Mucosa of stomach (tissue), 1 donor: ENCODE measurements around the gene TMEM139.
A peak's percentile ranks its signal among the peaks of the same experiment; 100 is the strongest.
"Not testable (repeated sequence)": the region's sequence is repeated elsewhere in the genome, so short reads cannot be mapped to it uniquely, and the experiment has no call there.

Source experiments
- H3K27me3 ChIP-seq: one replicate; pipeline ENCODE4 v1.7.0; 2013; ENCODE audit warnings: mild to moderate bottlenecking, low read length; ENCODE audit not compliant: control insufficient read depth, insufficient read depth
- H3K36me3 ChIP-seq: one replicate; pipeline ENCODE4 v1.7.0; 2013; ENCODE audit warnings: low read length; ENCODE audit not compliant: control insufficient read depth, insufficient read depth
- H3K4me1 ChIP-seq: one replicate; pipeline ENCODE4 v1.7.0; 2013; ENCODE audit warnings: mild to moderate bottlenecking, low read length; ENCODE audit not compliant: control insufficient read depth, insufficient read depth
- H3K4me3 ChIP-seq: one replicate; pipeline ENCODE4 v1.7.0; 2013; ENCODE audit warnings: low read length
- H3K9ac ChIP-seq: one replicate; pipeline ENCODE4 v1.7.0; 2013; ENCODE audit warnings: mild to moderate bottlenecking, low read length, moderate library complexity
- H3K9me3 ChIP-seq: one replicate; pipeline ENCODE4 v1.7.0; 2013; ENCODE audit warnings: mild to moderate bottlenecking, low read length, moderate library complexity; ENCODE audit not compliant: control insufficient read depth
- donor health status: Pancreatic carcinoma.

Gene TMEM139

GRCh38 chr7:143263266-143264195 is 21.2 kb upstream of the TMEM139 start, which contains the start of gene GSTK1:
Gene GSTK1, plus strand, starts transcription at chr7:143263441. Its CDS starts 73 bp downstream, at chr7:143263514.
- peaks cover 28% of the 10 kb centered on the region for H3K4me1 ChIP-seq
- no peaks in the 10 kb centered on the region for H3K9me3 ChIP-seq
- peak within 1 kb of the TSS; percentile 76 for H3K4me3 ChIP-seq
- H3K27me3 ChIP-seq: no peaks in the 10 kb centered on the region
- peak within 1 kb of the TSS; percentile 74 for H3K9ac ChIP-seq
- peaks cover 13% of the 10 kb centered on the region for H3K36me3 ChIP-seq

GRCh38 chr7:143264196-143264568 is 20.6 kb upstream of the TMEM139 start:
- H3K27me3 ChIP-seq, H3K9me3 ChIP-seq: not testable (repeated sequence)
- peak overlapping the region; percentile 76 for H3K4me3 ChIP-seq
- peak overlapping the region; percentile 74 for H3K9ac ChIP-seq
- H3K36me3 ChIP-seq: peaks cover 13% of the 10 kb centered on the region
- H3K4me1 ChIP-seq: peaks cover 22% of the 10 kb centered on the region

- Histone ChIP-seq H3K9me3 (no peaks in the 10 kb centered on the region), H3K9ac (no peak overlapping the region), H3K27me3 (no peaks in the 10 kb centered on the region), H3K4me1 (peaks cover 15% of the 10 kb centered on the region), H3K36me3 (peaks cover 13% of the 10 kb centered on the region), H3K4me3 (no peak overlapping the region)
Observed at GRCh38 chr7:143265017-143265693, 19.6 kb upstream of the TMEM139 start.

- H3K4me3 ChIP-seq: no peak overlapping the region
- H3K36me3 ChIP-seq: peaks cover 13% of the 10 kb centered on the region
- peaks cover 5% of the 10 kb centered on the region for H3K4me1 ChIP-seq
- no peaks in the 10 kb centered on the region for H3K9me3 ChIP-seq
- H3K27me3 ChIP-seq: no peaks in the 10 kb centered on the region
- H3K9ac ChIP-seq: no peak overlapping the region
Observed at GRCh38 chr7:143269251-143269650, 15.5 kb upstream of the TMEM139 start.

GRCh38 chr7:143271240-143271639 is 13.5 kb upstream of the TMEM139 start:
- Histone ChIP-seq H3K9ac (no peak overlapping the region), H3K4me1 (no peaks in the 10 kb centered on the region), H3K36me3 (peaks cover 13% of the 10 kb centered on the region)

GRCh38 chr7:143272871-143273270 is 11.9 kb upstream of the TMEM139 start:
- Histone ChIP-seq H3K27me3 (no peaks in the 10 kb centered on the region), H3K4me1 (no peaks in the 10 kb centered on the region), H3K36me3 (peaks cover under 1% of the 10 kb centered on the region), H3K9me3 (no peaks in the 10 kb centered on the region), H3K9ac (no peak overlapping the region), H3K4me3 (no peak overlapping the region)

More at GRCh38 chr7:143271240-143271639, 13.5 kb upstream of the TMEM139 start:
- Histone ChIP-seq H3K9me3 (no peaks in the 10 kb centered on the region), H3K27me3 (no peaks in the 10 kb centered on the region), H3K4me3 (no peak overlapping the region)

- Histone ChIP-seq H3K9ac (peak overlapping the region; percentile 30), H3K4me1 (peaks cover 29% of the 10 kb centered on the region), H3K9me3 (no peaks in the 10 kb centered on the region), H3K4me3 (peak overlapping the region; percentile 18), H3K36me3 (no peaks in the 10 kb centered on the region), H3K27me3 (no peaks in the 10 kb centered on the region)
Observed at GRCh38 chr7:143279186-143280098, 5.3 kb upstream of the TMEM139 start.

- Histone ChIP-seq H3K9me3 (no peaks in the 10 kb centered on the region), H3K4me1 (peaks cover 33% of the 10 kb centered on the region), H3K9ac (peak overlapping the region; percentile 30), H3K36me3 (no peaks in the 10 kb centered on the region), H3K4me3 (peak overlapping the region; percentile 18), H3K27me3 (no peaks in the 10 kb centered on the region)
Observed at GRCh38 chr7:143280160-143280559, 4.6 kb upstream of the TMEM139 start.

GRCh38 chr7:143280566-143280965 is 4.2 kb upstream of the TMEM139 start:
- H3K36me3 ChIP-seq: no peaks in the 10 kb centered on the region
- no peak overlapping the region for H3K4me3 ChIP-seq
- H3K9me3 ChIP-seq: no peaks in the 10 kb centered on the region
- H3K27me3 ChIP-seq: no peaks in the 10 kb centered on the region
- H3K4me1 ChIP-seq: peaks cover 37% of the 10 kb centered on the region
- no peak overlapping the region for H3K9ac ChIP-seq

- Histone ChIP-seq H3K4me3 (no peak overlapping the region), H3K9me3 (no peaks in the 10 kb centered on the region), H3K4me1 (peaks cover 44% of the 10 kb centered on the region), H3K9ac (no peak overlapping the region), H3K27me3 (no peaks in the 10 kb centered on the region), H3K36me3 (no peaks in the 10 kb centered on the region)
Observed at GRCh38 chr7:143281529-143281928, 3.2 kb upstream of the TMEM139 start.

- H3K4me3 ChIP-seq: no peak overlapping the region
- H3K36me3 ChIP-seq: no peaks in the 10 kb centered on the region
- H3K9ac ChIP-seq: no peak overlapping the region
- H3K27me3 ChIP-seq: no peaks in the 10 kb centered on the region
- peaks cover 44% of the 10 kb centered on the region for H3K4me1 ChIP-seq
- no peaks in the 10 kb centered on the region for H3K9me3 ChIP-seq
Observed at GRCh38 chr7:143282124-143282523, 2.6 kb upstream of the TMEM139 start.
